Peyer's patch (tissue), 4 donors: ENCODE data around the gene HEATR9. TPM values are rescaled to one million over a fixed set of nuclear protein-coding genes. Genes with fewer than 3 reads are reported as not detected.

Experiments
- DNase-seq, 3 donors: peaks; one replicate each; pipeline ENCODE4 v3.0.0-alpha.2; 2017 to 2019
- H3K27ac ChIP-seq, 4 donors: fragments of 200-600 bp; sonication (generic); one replicate each; pipeline ENCODE4 v1.5.1; 2016 to 2019
- H3K27me3 ChIP-seq, 2 donors: fragments of 200-600 bp; sonication (generic); one replicate each; pipeline ENCODE4 v1.5.1; 2019
- H3K36me3 ChIP-seq, 3 donors: fragments of 200-600 bp; sonication (generic); one replicate each; pipeline ENCODE4 v1.5.1; 2016 to 2019
- H3K4me1 ChIP-seq, 4 donors: fragments of 200-600 bp; sonication (generic); one replicate each; pipeline ENCODE4 v1.5.1; 2016 to 2019
- H3K4me3 ChIP-seq, 4 donors: fragments of 200-600 bp; sonication (generic); 1 replicate in 3 of 4; 2 replicates in 1 of 4; pipeline ENCODE4 v1.5.1; 2016 to 2019; ENCODE audit warnings: mild to moderate bottlenecking in 1 of 4
- H3K9me3 ChIP-seq, 4 donors: fragments of 200-600 bp; sonication (generic); one replicate each; pipeline ENCODE4 v1.5.1; 2016 to 2019; ENCODE audit warnings: mild to moderate bottlenecking in 1 of 4
- CTCF ChIP-seq, 6 experiments: fragments of 450-650 bp in 4 of 6; fragments of 200-600 bp in 2 of 6; sonication (generic) in 1 of 6; IDR thresholded peaks; one replicate each; pipeline ENCODE4 v1.5.1; 2017 to 2019; ENCODE audit warnings: antibody characterized with exemption in 6 of 6, mild to moderate bottlenecking in 3 of 6, moderate library complexity in 1 of 6
- POLR2A ChIP-seq, 2 donors: fragments of 450-650 bp; IDR thresholded peaks; one replicate each; pipeline ENCODE4 v1.5.1; 2017; ENCODE audit warnings: antibody characterized with exemption in 2 of 2, mild to moderate bottlenecking in 2 of 2, moderate library complexity in 2 of 2
- total RNA-seq, 4 donors: library from RNA; depleted of rRNA; stranded (reverse); fragments of >200 nt; gene quantifications; one replicate each; pipeline ENCODE4 v1.1.0, GENCODE V29; 2016

The HEATR9 gene
- total RNA-seq, 4 donors from 2014 or later, result not detected

GRCh38 chr17:35841505-35841904 lies 27.2 kb downstream of the HEATR9 start:
- no peaks in the 10 kb centered on the region for H3K9me3 ChIP-seq
- H3K36me3 ChIP-seq, result peaks cover 0 to 96% (median 2%) of the 10 kb centered on the region in 3 donors
- H3K4me3 ChIP-seq, result no peak overlapping the region
- no peaks in the 10 kb centered on the region for H3K4me1 ChIP-seq
- H3K27ac ChIP-seq, result no peak overlapping the region
- no peaks in the 10 kb centered on the region for H3K27me3 ChIP-seq
- TF ChIP-seq POLR2A (IDR thresholded peaks at IDR 0.05), result no peak
- no peak for TF ChIP-seq CTCF (IDR thresholded peaks at IDR 0.05)
- no peak for DNase-seq

GRCh38 chr17:35841101-35841500 lies 27.6 kb downstream of the HEATR9 start:
- Histone ChIP-seq H3K27ac (no peak overlapping the region), H3K4me3 (no peak overlapping the region), H3K27me3 (no peaks in the 10 kb centered on the region), H3K36me3 (peaks cover 0 to 97% (median 2%) of the 10 kb centered on the region in 3 donors), H3K4me1 (no peaks in the 10 kb centered on the region), H3K9me3 (no peaks in the 10 kb centered on the region)
- no peak for DNase-seq
- TF ChIP-seq POLR2A (IDR thresholded peaks at IDR 0.05), result no peak
- no peak for TF ChIP-seq CTCF (IDR thresholded peaks at IDR 0.05)

GRCh38 chr17:35825206-35825605 lies 43.5 kb downstream of the HEATR9 start:
- Histone ChIP-seq H3K27ac (no peak overlapping the region), H3K27me3 (no peaks in the 10 kb centered on the region), H3K36me3 (peaks cover 0 to 100% (median 5%) of the 10 kb centered on the region in 3 donors), H3K4me3 (no peak overlapping the region), H3K9me3 (no peaks in the 10 kb centered on the region), H3K4me1 (no peaks in the 10 kb centered on the region)
- TF ChIP-seq POLR2A (IDR thresholded peaks at IDR 0.05) (no peak), CTCF (IDR thresholded peaks at IDR 0.05) (no peak)
- DNase-seq, result no peak

GRCh38 chr17:35821308-35821707 lies 47.4 kb downstream of the HEATR9 start:
- Histone ChIP-seq H3K27me3 (no peaks in the 10 kb centered on the region), H3K36me3 (peaks cover 0 to 86% (median 5%) of the 10 kb centered on the region in 3 donors), H3K4me1 (peaks cover 0 to 15% (median 0%) of the 10 kb centered on the region in 4 donors), H3K27ac (no peak overlapping the region), H3K4me3 (no peak overlapping the region), H3K9me3 (no peaks in the 10 kb centered on the region)
- DNase-seq, result no peak
- TF ChIP-seq POLR2A (IDR thresholded peaks at IDR 0.05) (no peak), CTCF (IDR thresholded peaks at IDR 0.05) (no peak)

- peaks cover 0 to 68% (median 5%) of the 10 kb centered on the region in 3 donors for H3K36me3 ChIP-seq
- H3K27ac ChIP-seq, result no peak overlapping the region
Observed at GRCh38 chr17:35819455-35819854, 49.2 kb downstream of the HEATR9 start.

More at GRCh38 chr17:35819455-35819854, 49.2 kb downstream of the HEATR9 start:
- TF ChIP-seq POLR2A (IDR thresholded peaks at IDR 0.05), result no peak
- TF ChIP-seq CTCF (IDR thresholded peaks at IDR 0.05), result no peak
- Histone ChIP-seq H3K4me1 (peaks cover 0 to 15% (median 0%) of the 10 kb centered on the region in 4 donors), H3K27me3 (no peaks in the 10 kb centered on the region), H3K9me3 (no peaks in the 10 kb centered on the region), H3K4me3 (no peak overlapping the region)
- DNase-seq, result no peak
